Peyer's patch (tissue), 4 donors: ENCODE data around the gene DENND2A. TPM values are rescaled to one million over a fixed set of nuclear protein-coding genes. Genes with fewer than 3 reads are reported as not detected.
A peak's percentile ranks its signal among the peaks of the same experiment; 100 is the strongest.
"Not testable (repeated sequence)": the region's sequence is repeated elsewhere in the genome, so short reads cannot be mapped to it uniquely, and the experiment has no call there.

Experiments
- DNase-seq, 3 donors: peaks; one replicate each; pipeline ENCODE4 v3.0.0-alpha.2; 2017 to 2019
- H3K27ac ChIP-seq, 4 donors: fragments of 200-600 bp; sonication (generic); one replicate each; pipeline ENCODE4 v1.5.1; 2016 to 2019
- H3K27me3 ChIP-seq, 2 donors: fragments of 200-600 bp; sonication (generic); one replicate each; pipeline ENCODE4 v1.5.1; 2019
- H3K36me3 ChIP-seq, 3 donors: fragments of 200-600 bp; sonication (generic); one replicate each; pipeline ENCODE4 v1.5.1; 2016 to 2019
- H3K4me1 ChIP-seq, 4 donors: fragments of 200-600 bp; sonication (generic); one replicate each; pipeline ENCODE4 v1.5.1; 2016 to 2019
- H3K4me3 ChIP-seq, 4 donors: fragments of 200-600 bp; sonication (generic); 1 replicate in 3 of 4; 2 replicates in 1 of 4; pipeline ENCODE4 v1.5.1; 2016 to 2019; ENCODE audit warnings: mild to moderate bottlenecking in 1 of 4
- H3K9me3 ChIP-seq, 4 donors: fragments of 200-600 bp; sonication (generic); one replicate each; pipeline ENCODE4 v1.5.1; 2016 to 2019; ENCODE audit warnings: mild to moderate bottlenecking in 1 of 4
- POLR2A ChIP-seq, 2 donors: fragments of 450-650 bp; IDR thresholded peaks; one replicate each; pipeline ENCODE4 v1.5.1; 2017; ENCODE audit warnings: antibody characterized with exemption in 2 of 2, mild to moderate bottlenecking in 2 of 2, moderate library complexity in 2 of 2
- total RNA-seq, 4 donors: library from RNA; depleted of rRNA; stranded (reverse); fragments of >200 nt; gene quantifications; one replicate each; pipeline ENCODE4 v1.1.0, GENCODE V29; 2016
- TF ChIP-seq, protein P1 (sequence below), 6 experiments: fragments of 450-650 bp in 4 of 6; fragments of 200-600 bp in 2 of 6; sonication (generic) in 1 of 6; IDR thresholded peaks; one replicate each; pipeline ENCODE4 v1.5.1; 2017 to 2019; ENCODE audit warnings: antibody characterized with exemption in 6 of 6, mild to moderate bottlenecking in 3 of 6, moderate library complexity in 1 of 6

The DENND2A gene
- total RNA-seq, 4 donors from 2014 or later: 1.6 to 44.6 (median 8.3) TPM

DNA sequence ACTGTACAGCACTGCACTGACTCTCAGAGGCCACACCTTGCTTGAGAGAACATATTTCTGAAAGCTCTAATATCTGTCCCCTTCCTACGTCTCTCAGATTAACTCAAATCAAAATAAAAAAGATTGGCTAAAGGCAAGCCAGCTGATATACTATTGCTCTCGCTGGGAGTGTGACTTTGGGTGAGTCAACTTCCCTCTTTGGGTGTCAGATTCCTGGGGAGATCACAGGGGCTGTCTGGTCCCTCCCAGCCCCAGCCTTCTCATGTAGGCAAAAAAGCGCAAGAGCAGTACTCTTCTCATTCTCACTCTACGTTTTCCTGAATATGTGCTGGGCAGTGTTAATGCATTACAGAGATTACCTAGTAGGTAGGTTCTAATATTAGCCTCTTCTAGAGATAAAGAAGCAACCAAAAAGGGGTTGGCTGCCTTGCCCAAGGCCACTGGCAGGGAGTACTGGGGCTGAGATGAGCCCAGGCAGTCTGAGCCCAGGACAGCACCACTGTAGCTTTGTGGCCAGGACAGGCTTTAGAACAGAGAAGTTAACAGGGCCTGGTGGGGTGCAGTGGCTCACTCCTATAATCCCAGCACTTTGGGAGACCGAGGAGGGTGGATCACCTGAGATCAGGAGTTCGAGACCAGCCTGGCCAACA, 9.1 kb upstream of the DENND2A start:
- no peaks in the 10 kb centered on the region for H3K27me3 ChIP-seq
- no peaks in the 10 kb centered on the region for H3K9me3 ChIP-seq
- H3K27ac ChIP-seq: no peak overlapping the region
- peaks cover 0 to 8% (median 0%) of the 10 kb centered on the region in 4 donors for H3K4me1 ChIP-seq
- H3K36me3 ChIP-seq: no peaks in the 10 kb centered on the region
- H3K4me3 ChIP-seq: no peak overlapping the region
- no peak for TF ChIP-seq POLR2A (IDR thresholded peaks at IDR 0.05)
- no peak for DNase-seq

DNA sequence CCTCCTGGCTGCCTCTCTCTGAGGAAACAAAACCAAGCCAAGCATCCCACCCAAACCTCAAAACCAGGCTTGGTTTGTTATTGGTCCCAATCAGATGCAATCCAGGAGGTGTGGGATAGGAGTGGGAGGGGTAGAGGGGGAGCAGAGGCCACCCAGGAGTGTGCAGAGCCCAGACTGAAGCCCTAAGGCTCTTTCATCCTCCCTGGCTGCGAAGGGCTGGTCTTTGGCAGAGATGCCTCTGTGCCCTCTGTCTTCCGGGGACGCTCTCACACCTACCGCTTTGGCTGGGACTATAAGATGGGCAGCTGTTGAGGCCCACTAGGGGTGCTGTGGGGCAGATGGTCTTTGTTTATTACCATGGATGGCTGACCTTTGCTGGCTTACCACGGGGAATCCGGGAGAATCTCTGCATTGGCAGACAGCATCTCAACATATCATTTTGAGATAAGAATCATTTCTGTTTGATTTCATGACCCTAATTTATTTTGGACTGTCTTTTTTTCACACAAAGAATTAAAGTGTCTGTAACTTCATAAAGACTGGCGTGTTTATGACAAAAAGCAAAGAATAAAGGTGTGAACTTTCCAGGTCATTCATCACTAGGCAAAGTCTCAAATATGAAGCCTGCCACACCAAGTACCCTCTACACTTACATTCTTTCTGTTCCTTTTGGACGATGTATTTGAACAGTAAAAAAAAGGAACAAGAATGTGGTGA, 6.5 kb upstream of the DENND2A start:
- no peaks in the 10 kb centered on the region for H3K4me1 ChIP-seq
- H3K36me3 ChIP-seq: no peaks in the 10 kb centered on the region
- H3K4me3 ChIP-seq: no peak overlapping the region
- TF ChIP-seq, protein P1, sequence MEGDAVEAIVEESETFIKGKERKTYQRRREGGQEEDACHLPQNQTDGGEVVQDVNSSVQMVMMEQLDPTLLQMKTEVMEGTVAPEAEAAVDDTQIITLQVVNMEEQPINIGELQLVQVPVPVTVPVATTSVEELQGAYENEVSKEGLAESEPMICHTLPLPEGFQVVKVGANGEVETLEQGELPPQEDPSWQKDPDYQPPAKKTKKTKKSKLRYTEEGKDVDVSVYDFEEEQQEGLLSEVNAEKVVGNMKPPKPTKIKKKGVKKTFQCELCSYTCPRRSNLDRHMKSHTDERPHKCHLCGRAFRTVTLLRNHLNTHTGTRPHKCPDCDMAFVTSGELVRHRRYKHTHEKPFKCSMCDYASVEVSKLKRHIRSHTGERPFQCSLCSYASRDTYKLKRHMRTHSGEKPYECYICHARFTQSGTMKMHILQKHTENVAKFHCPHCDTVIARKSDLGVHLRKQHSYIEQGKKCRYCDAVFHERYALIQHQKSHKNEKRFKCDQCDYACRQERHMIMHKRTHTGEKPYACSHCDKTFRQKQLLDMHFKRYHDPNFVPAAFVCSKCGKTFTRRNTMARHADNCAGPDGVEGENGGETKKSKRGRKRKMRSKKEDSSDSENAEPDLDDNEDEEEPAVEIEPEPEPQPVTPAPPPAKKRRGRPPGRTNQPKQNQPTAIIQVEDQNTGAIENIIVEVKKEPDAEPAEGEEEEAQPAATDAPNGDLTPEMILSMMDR (IDR thresholded peaks at IDR 0.05): peak in 4 of 6 experiments; percentile 28 to 59 (median 44)
- no peak for TF ChIP-seq POLR2A (IDR thresholded peaks at IDR 0.05)
- no peaks in the 10 kb centered on the region for H3K27me3 ChIP-seq
- H3K9me3 ChIP-seq: no peaks in the 10 kb centered on the region
- peak in 2 of 3 donors; percentile 63 to 76 for DNase-seq
- no peak overlapping the region for H3K27ac ChIP-seq

DNA sequence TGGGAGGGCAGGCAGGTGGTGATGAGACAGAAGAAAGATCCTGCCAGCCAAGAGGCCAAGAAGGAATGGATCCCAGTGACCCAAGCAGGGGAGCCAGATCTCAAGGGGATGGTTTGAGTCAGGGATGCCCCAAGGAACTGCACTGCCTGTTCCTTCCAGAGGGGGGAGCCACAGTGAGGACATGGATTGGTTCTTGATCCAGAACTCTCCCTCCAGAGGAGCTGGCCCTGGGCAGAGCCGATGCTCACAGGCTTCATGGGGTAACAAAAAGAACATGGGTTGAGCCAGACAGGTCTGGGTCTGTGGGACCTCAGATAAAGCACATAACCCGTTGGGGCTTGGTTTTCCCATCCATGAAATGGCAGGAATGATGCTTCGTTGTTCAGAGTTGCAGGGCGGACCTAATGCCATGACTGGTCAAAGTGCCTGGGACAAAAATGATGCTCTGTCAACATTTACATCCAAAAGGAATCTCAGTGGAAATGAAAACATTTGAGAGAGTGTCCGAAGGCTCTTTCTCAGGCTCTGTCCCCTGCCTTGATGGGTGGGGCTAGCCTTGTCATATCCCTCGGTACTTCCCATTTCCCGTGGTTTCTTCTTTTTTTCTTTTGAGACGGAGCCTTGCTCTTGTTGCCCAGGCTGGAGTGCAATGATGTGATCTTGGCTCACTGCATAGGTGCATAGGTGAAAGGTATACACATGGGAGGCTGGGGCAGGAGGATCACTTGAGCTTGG, 4.7 kb upstream of the DENND2A start:
- DNase-seq: no peak
- Histone ChIP-seq H3K36me3 (no peaks in the 10 kb centered on the region), H3K27ac (no peak overlapping the region), H3K27me3 (no peaks in the 10 kb centered on the region), H3K9me3 (no peaks in the 10 kb centered on the region), H3K4me3 (no peak overlapping the region), H3K4me1 (peaks cover 0 to 7% (median 2%) of the 10 kb centered on the region in 4 donors)
- TF ChIP-seq, protein P1 (IDR thresholded peaks at IDR 0.05): peak in 1 of 6 experiments; percentile 10
- no peak for TF ChIP-seq POLR2A (IDR thresholded peaks at IDR 0.05)

- DNase-seq, H3K36me3 ChIP-seq, H3K27ac ChIP-seq, H3K4me3 ChIP-seq, H3K9me3 ChIP-seq, H3K27me3 ChIP-seq: not testable (repeated sequence)
- H3K4me1 ChIP-seq: peaks cover 0 to 12% (median 7%) of the 10 kb centered on the region in 4 donors
Observed at GRCh38 chr7:140644761-140645160, 4.1 kb upstream of the DENND2A start.

GRCh38 chr7:140643416-140643815, 2.8 kb upstream of the DENND2A start:
- peaks cover 0 to 18% (median 9%) of the 10 kb centered on the region in 4 donors for H3K4me1 ChIP-seq
- DNase-seq: no peak
- no peak overlapping the region for H3K27ac ChIP-seq
- H3K27me3 ChIP-seq: no peaks in the 10 kb centered on the region
- TF ChIP-seq, protein P1 (IDR thresholded peaks at IDR 0.05): no peak
- TF ChIP-seq POLR2A (IDR thresholded peaks at IDR 0.05): no peak
- no peaks in the 10 kb centered on the region for H3K9me3 ChIP-seq
- no peaks in the 10 kb centered on the region for H3K36me3 ChIP-seq
- H3K4me3 ChIP-seq: no peak overlapping the region

DNA sequence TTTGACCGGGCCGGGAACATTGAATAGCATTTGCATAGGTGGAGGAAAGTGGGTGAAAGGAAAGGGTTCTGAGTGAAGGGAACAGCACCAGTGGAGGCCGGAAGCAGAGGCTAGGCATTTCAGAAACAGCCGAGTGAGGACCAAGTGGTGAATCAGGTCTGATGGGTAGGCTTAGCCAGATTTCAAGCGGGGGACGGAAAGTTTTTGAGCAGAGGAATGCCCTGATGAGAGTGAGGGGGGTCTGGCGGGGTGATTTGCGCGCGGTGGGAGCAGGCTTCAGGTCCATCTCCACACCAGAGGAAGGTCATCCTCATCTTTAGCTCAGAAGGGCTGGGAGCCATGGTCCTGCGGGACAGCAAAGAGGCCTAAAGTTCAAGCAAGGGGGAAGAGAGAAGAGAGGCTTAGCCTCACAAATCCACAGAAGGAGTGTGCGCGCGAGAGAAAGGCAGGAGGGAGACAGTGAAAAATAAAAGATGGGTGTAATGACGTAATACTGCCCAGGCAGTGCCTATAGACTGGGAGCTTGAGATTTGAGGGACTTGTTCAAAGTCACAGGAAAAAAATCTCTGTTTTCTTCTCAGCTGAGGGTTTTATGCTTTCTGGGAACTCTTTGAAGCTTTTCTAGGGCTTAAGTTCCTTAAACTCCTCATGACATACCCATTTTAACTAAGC, 1.0 kb upstream of the DENND2A start:
- H3K9me3 ChIP-seq: no peaks in the 10 kb centered on the region
- H3K27ac ChIP-seq: peak overlapping the region in 3 of 4 donors; percentile 65 to 91 (median 83)
- no peaks in the 10 kb centered on the region for H3K27me3 ChIP-seq
- no peak for TF ChIP-seq POLR2A (IDR thresholded peaks at IDR 0.05)
- TF ChIP-seq, protein P1 (IDR thresholded peaks at IDR 0.05): no peak
- H3K4me3 ChIP-seq: peak overlapping the region in 1 of 4 donors; percentile 72
- H3K36me3 ChIP-seq: no peaks in the 10 kb centered on the region
- no peak for DNase-seq
- peaks cover 0 to 18% (median 9%) of the 10 kb centered on the region in 4 donors for H3K4me1 ChIP-seq
